Activated CD4-positive, alpha-beta T cell treated with anti-CD3 and anti-CD28 coated beads, Interleukin-2, amount 50 U/mL, for 24 hours (primary cell): ENCODE measurements around the gene HIBCH.
"Not testable (repeated sequence)": the region's sequence is repeated elsewhere in the genome, so short reads cannot be mapped to it uniquely, and the experiment has no call there.

ENCODE experiments used
- DNase-seq, 2 donors: peaks; one replicate each; pipeline ENCODE4 v3.0.0-alpha.2; 2020; ENCODE audit warnings: low read depth in 1 of 2, low spot score in 1 of 2

HIBCH gene

DNA sequence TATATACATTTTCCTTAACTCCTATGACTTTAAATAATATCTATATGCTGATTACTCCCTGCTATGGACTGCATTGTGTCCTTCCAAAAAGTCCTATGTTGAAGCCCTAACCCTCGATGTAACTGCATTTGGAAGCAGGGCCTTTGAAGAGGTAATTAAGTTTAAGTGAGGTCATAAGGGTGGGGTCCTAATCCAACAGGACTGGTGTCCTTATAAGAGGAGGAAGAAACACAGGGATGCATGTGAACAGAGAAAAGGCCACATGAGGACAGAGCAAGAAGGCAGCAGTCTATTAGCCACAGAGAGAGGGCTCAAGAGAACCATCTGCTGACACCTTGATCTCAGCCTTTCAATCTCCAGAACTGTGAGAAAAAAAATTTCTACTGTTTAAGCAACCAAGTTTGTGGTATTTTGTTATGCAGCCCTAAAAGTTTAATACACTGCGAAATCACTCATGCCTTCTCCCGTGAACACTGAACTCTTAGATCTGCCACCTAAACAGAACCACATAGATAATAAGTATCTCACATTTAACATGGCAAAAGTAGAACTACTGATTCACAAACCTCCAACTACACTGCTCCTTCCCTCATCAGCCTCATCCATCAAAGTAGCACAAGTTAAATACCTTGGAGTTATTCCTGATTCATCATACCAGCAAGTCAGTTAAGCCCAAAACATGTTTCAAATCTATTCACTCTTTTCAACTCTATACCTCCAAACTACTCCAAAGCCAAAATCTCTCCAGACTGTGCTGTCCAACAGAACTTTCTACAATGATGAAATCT lies 65.4 kb downstream of the HIBCH start:
- no peak for DNase-seq

GRCh38 chr2:190250421-190250820 lies 69.2 kb downstream of the HIBCH start:
- DNase-seq, result no peak

GRCh38 chr2:190235551-190236075 lies 84.0 kb downstream of the HIBCH start:
- DNase-seq, result no peak

DNA sequence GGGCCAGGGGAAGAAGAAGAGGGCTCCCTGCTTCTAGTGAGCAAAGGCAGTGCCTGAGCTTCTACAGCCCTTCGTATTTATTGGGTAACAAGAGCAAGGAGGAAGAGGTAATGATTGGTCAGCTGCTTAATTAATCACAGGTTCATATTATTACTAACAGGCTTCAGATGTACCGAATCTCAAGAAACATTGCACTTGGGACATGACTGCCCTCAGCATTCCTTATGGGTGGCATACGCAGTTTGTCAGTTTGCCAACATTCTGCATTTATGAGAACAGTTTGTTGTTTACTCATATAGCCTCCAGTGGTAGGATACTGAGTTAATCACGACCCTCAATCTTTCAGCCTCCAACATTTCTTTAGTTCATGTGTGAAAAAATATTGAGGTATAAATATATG lies 84.5 kb downstream of the HIBCH start:
- DNase-seq, result no peak

GRCh38 chr2:190223989-190224388 lies 95.6 kb downstream of the HIBCH start:
- not testable (repeated sequence) for DNase-seq

DNA sequence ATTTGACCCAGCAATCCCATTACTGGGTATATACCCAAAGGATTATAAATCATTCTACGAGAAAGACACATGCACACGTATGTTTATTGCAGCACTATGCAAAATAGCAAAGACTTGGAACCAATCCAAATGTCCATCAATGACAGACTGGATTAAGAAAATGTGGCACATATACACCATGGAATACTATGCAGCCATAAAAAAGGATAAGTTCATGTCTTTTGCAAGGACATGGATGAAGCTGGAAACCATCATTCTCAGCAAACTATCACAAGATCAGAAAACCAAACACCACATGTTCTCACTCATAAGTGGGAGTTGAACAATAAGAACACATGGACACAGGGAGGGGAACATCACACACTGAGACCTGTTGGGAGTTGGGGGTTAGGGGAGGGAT lies 96.9 kb downstream of the HIBCH start:
- DNase-seq, result not testable (repeated sequence)

GRCh38 chr2:190221429-190221828 lies 98.2 kb downstream of the HIBCH start:
- DNase-seq, result no peak

- no peak for DNase-seq
These were observed 100.4 kb downstream of the HIBCH start for GRCh38 chr2:190219186-190219585.

DNA sequence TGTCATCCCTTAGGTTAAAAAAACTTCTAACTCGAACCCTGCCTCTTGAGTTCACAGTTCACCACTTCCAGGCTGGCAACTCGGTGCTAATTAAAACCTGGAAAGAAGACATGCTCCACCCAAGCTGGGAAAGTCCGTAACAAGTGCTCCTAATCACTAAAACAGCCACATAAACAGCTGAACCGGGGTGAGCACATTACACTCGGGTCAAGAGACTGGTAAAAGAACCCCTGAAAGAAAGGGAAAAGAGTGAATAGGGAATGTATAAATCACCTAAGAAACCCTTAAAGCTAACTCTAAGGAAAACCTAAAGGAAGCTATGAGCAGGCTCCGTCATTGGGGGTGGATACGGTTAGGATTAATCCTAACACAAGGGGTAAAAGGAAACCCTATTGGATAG lies 102.0 kb downstream of the HIBCH start:
- DNase-seq, result no peak

- DNase-seq, result no peak
These were observed 102.8 kb downstream of the HIBCH start for GRCh38 chr2:190216829-190217228.

- DNase-seq, result no peak
These were observed 104.0 kb downstream of the HIBCH start for GRCh38 chr2:190215620-190216019.

DNA sequence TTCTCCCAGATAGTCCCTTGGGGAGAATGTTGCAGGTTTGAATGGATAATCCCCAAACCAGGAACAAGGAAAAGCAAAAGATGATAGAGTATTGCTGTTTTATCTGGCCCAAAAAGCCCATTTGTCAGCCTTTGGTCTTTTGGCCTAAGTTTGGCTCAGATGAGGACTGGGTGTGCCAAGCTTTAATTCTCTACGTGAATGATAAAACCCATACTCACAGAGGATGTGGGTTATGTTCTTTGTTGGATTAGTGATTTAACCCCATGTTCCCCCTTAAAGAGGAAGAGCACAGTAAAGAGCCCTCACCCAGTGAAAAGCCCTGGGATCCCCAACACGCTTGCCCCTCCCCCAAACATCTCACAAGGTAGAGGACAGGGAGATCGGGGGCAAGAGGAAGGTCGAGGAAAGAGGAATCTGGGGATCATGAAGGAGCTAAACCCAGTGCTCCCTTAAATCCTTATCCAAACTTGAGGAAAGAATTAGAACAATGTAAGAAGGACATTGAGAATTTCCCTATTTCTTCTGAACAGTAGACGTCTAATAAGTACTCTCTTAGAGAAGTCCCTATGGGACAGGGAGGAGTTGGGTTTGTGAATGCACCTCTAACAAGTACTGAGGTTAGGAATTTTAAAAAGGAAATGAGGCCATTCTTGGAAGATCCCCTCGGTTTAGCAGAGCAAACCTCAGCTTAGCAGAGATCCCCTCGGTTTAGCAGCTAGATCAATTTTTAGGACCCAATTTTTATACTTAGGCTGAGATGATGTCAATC lies 105.0 kb downstream of the HIBCH start:
- no peak for DNase-seq

GRCh38 chr2:190213441-190214335 lies 105.9 kb downstream of the HIBCH start:
- no peak for DNase-seq

DNA sequence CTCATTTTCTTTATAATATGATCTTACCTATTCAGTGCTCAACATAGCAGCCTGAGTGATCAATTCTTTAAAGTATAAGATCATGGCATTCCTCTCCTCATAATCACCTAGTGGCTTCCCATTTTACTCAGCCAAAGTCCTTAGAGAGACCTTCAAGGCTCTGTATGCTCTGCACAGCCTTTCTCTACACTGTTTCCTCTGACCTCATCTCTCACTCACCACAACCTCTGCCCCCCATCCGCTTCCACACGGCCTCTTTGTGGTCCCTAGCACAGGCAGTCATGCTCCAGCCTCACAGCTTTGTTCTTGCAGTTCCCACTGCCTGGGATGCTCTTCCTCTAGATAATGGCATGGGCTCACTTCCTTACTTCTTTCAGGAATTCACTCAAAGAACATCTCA lies 109.2 kb downstream of the HIBCH start:
- no peak for DNase-seq

DNA sequence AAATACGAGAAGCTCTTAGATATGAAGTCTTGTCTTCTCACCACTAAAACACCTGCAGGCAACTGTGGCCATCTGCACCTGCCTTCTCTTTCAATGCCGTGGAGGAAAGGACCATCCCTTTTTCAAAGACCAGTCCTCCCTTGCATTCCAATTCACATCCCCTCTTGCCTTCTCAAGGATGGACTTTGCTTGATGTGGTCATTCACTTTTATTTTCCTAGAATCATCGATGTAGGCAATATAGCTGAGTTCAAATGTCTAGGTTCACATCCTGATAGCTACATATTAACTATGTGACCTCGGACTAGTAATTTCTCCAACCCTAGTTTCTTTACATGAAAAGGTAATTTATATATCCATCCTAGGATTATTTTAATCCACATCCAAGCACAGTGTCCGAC lies 110.1 kb downstream of the HIBCH start:
- DNase-seq, result no peak

DNA sequence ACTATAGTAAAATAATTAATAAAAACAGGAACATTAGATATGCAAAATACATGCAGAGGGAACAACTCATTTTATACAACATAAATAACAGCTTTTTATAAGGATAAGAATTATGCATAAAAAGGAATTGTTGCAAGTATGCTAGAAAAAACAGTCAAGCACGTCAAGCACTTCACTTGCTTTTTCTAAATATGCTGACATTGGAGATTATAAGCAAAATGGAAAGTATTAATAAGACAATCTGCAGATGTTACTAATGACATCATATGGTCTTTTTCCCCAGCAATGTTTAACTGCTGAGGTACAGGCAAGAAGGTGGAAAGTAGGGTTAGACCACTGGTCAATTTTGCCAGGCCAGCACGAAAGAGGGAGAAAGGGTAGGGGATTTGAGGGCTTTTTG lies 111.7 kb downstream of the HIBCH start:
- no peak for DNase-seq

GRCh38 chr2:190205657-190206056 lies 114.0 kb downstream of the HIBCH start:
- DNase-seq, result no peak

- DNase-seq, result no peak
These were observed 117.0 kb downstream of the HIBCH start for GRCh38 chr2:190202604-190203003.

- DNase-seq, result no peak
These were observed 117.6 kb downstream of the HIBCH start for GRCh38 chr2:190202018-190202417.

DNA sequence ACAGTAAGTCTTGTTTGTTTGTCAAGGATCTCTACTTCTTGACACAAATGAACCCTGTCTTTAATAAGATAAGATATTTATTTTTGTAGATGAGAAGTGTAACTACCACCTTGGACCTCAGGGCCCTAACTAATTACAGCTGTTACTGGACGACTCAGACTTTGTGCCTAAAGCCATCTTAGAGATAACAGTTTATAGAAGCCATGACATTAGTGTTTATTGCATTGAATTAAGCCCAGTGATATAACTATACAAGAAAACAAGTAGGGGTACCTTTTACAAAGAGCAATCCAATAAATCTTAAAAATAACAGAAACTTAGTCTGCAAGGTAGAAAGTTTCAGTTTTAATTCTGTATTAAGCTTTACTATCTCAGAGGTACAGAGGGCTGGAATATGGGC lies 119.0 kb downstream of the HIBCH start:
- DNase-seq, result no peak

DNA sequence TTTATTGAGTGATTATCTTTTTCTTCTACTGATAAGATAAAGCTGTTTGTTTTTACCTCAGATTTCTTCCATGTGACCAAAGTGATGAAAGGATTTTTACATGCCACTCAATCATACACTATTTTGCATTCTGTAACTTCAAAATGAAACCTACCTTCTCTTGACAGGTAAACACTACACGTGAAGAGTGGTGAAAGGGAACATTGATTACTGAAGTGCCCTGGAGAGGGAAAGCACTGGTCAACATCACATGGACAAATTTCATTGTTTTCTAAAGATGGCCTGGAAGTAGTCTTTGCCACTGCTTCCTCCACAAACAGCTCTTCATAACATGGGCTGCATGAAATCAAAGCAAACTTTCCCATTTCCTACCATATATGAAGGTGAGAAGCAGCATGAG lies 120.1 kb downstream of the HIBCH start:
- no peak for DNase-seq
